ENCODE results near the gene CFLAR.
"Not testable (repeated sequence)": the region's sequence is repeated elsewhere in the genome, so short reads cannot be mapped to it uniquely, and the experiment has no call there.

CFLAR gene

DNA sequence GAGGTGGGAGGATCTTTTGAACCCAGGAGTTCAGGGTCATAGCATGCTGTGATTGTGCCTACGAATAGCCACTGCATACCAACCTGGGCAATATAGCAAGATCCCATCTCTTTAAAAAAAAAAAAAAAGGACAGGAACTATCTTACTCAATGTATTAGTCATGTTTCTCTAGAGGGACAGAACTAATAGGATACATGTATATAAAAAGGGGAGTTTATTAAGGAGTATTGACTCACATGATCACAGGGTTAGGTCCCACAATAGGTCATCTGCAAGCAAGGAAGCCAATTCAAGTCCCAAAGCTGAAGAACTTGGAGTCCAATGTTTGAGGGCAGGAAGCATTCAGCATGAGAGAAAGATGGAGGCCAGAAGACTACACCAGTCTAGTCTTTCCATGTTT is 48.2 kb downstream of the CFLAR start:
- Histone ChIP-seq H3K27ac (ENCODE audit: low read depth, low read length, poor library complexity, severe bottlenecking) (no peak overlapping the region), H3K9me2 (ENCODE audit: low read depth, low read length) (no peaks in the 10 kb centered on the region), H2AFZ (ENCODE audit: low read length) (no peak overlapping the region), H3F3A (ENCODE audit: insufficient read depth, low read length) (no peaks in the 10 kb centered on the region), H3K79me2 (ENCODE audit: insufficient read depth, low read length) (no peaks in the 10 kb centered on the region), H3K4me1 (ENCODE audit: insufficient read depth, low read length, severe bottlenecking) (no peaks in the 10 kb centered on the region), H3K9ac (ENCODE audit: low read length) (no peak overlapping the region), H3K36me3 (ENCODE audit: insufficient read depth, low read length) (peaks cover 70% of the 10 kb centered on the region), H3K27me3 (ENCODE audit: insufficient read depth, low read length) (no peaks in the 10 kb centered on the region), H4K20me1 (ENCODE audit: insufficient read depth, low read length) (no peaks in the 10 kb centered on the region), H3K4me3 (ENCODE audit: low read depth, low read length, poor library complexity, severe bottlenecking) (no peak overlapping the region), H3K9me3 (ENCODE audit: low read length) (peaks cover 3% of the 10 kb centered on the region), H3K4me2 (ENCODE audit: low read length) (no peak overlapping the region)
- no peak for TF ChIP-seq EZH2 (IDR thresholded peaks at IDR 0.05; ENCODE audit: borderline replicate concordance, low read length)
- TF ChIP-seq, protein P1, sequence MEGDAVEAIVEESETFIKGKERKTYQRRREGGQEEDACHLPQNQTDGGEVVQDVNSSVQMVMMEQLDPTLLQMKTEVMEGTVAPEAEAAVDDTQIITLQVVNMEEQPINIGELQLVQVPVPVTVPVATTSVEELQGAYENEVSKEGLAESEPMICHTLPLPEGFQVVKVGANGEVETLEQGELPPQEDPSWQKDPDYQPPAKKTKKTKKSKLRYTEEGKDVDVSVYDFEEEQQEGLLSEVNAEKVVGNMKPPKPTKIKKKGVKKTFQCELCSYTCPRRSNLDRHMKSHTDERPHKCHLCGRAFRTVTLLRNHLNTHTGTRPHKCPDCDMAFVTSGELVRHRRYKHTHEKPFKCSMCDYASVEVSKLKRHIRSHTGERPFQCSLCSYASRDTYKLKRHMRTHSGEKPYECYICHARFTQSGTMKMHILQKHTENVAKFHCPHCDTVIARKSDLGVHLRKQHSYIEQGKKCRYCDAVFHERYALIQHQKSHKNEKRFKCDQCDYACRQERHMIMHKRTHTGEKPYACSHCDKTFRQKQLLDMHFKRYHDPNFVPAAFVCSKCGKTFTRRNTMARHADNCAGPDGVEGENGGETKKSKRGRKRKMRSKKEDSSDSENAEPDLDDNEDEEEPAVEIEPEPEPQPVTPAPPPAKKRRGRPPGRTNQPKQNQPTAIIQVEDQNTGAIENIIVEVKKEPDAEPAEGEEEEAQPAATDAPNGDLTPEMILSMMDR (IDR thresholded peaks at IDR 0.05; ENCODE audit: low read length), result no peak

DNA sequence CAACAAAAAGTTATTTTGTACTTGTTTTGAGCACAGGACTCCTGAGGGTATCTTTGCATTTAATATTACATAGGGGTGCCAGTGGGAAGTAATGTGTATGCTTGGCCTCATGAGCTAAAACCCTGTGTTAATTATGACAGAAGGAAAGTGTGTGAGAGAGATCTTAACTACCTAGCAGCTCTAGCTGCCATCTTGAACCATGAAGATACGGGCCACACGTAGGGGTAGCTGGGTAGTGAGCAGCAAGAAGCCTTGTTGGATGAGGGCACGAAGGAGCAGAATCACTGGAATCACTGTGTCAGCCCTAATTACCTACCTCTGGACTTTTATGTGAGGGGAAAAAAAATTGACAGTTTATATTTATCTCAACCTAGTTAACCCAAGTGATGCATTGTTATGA is 51.6 kb downstream of the CFLAR start:
- Histone ChIP-seq H2AFZ (ENCODE audit: low read length) (no peak overlapping the region), H3K9me2 (ENCODE audit: low read depth, low read length) (no peaks in the 10 kb centered on the region), H3K9ac (ENCODE audit: low read length) (no peak overlapping the region), H3F3A (ENCODE audit: insufficient read depth, low read length) (no peaks in the 10 kb centered on the region), H3K4me3 (ENCODE audit: low read depth, low read length, poor library complexity, severe bottlenecking) (no peak overlapping the region), H3K4me1 (ENCODE audit: insufficient read depth, low read length, severe bottlenecking) (no peaks in the 10 kb centered on the region), H3K27ac (ENCODE audit: low read depth, low read length, poor library complexity, severe bottlenecking) (no peak overlapping the region), H3K9me3 (ENCODE audit: low read length) (peaks cover 3% of the 10 kb centered on the region), H3K27me3 (ENCODE audit: insufficient read depth, low read length) (no peaks in the 10 kb centered on the region), H4K20me1 (ENCODE audit: insufficient read depth, low read length) (no peaks in the 10 kb centered on the region), H3K36me3 (ENCODE audit: insufficient read depth, low read length) (peaks cover 45% of the 10 kb centered on the region), H3K4me2 (ENCODE audit: low read length) (no peak overlapping the region), H3K79me2 (ENCODE audit: insufficient read depth, low read length) (no peaks in the 10 kb centered on the region)
- TF ChIP-seq EZH2 (IDR thresholded peaks at IDR 0.05; ENCODE audit: borderline replicate concordance, low read length), result no peak
- TF ChIP-seq, protein P1 (IDR thresholded peaks at IDR 0.05; ENCODE audit: low read length), result no peak

DNA sequence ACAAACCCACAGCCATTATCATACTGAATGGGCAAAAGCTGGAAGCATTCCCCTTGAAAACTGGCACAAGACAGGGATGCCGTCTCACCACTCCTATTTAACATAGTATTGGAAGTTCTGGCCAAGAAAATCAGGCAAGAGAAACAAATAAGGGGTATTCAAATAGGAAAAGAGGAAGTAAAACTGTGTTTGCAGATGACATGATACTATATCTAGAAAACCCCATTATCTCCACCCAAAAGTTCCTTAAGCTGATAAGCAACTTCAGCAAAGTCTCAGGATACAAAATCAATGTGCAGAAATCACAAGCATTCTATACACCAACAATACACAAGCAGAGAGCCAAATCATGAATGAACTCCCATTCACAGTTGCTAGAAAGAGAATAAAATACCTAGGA is 52.5 kb downstream of the CFLAR start:
- not testable (repeated sequence) for H3K9ac ChIP-seq (ENCODE audit: low read length); H3K27ac ChIP-seq (ENCODE audit: low read depth, low read length, poor library complexity, severe bottlenecking); H3K27me3 ChIP-seq (ENCODE audit: insufficient read depth, low read length); H4K20me1 ChIP-seq (ENCODE audit: insufficient read depth, low read length); H3K4me1 ChIP-seq (ENCODE audit: insufficient read depth, low read length, severe bottlenecking); H3K9me3 ChIP-seq (ENCODE audit: low read length); H3K9me2 ChIP-seq (ENCODE audit: low read depth, low read length); H3F3A ChIP-seq (ENCODE audit: insufficient read depth, low read length); H2AFZ ChIP-seq (ENCODE audit: low read length); H3K79me2 ChIP-seq (ENCODE audit: insufficient read depth, low read length); H3K4me3 ChIP-seq (ENCODE audit: low read depth, low read length, poor library complexity, severe bottlenecking); H3K4me2 ChIP-seq (ENCODE audit: low read length)
- peaks cover 35% of the 10 kb centered on the region for H3K36me3 ChIP-seq (ENCODE audit: insufficient read depth, low read length)

DNA sequence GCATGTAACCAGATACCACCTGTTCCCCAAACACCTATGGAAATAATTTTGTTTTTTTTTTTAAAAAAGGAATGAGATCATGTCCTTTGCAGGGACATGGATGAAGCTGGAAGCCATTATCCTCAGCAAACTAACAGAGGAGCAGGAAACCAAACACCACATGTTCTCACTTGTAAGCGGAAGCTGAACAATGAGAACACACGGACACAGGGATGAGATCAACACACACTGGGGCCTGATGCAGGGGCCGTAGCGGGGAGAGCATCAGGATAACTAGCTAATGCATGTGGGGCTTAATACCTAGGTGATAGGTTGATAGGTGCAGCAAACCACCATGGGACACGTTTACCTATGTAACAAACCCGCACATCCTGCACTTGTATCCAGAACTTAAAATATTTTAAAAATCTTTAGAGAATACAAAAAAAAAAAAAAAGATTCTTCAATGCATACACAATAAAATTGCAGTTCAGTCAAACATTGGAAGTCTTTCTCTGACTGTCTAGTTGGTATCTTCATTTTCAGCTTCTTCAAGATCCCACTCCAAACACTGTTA is 55.4 kb downstream of the CFLAR start:
- Histone ChIP-seq H3K4me3 (ENCODE audit: low read depth, low read length, poor library complexity, severe bottlenecking) (no peak overlapping the region), H3K9me3 (ENCODE audit: low read length) (peaks cover 3% of the 10 kb centered on the region), H3K27ac (ENCODE audit: low read depth, low read length, poor library complexity, severe bottlenecking) (no peak overlapping the region), H3K9ac (ENCODE audit: low read length) (no peak overlapping the region), H3K4me2 (ENCODE audit: low read length) (no peak overlapping the region), H3K79me2 (ENCODE audit: insufficient read depth, low read length) (no peaks in the 10 kb centered on the region), H3K27me3 (ENCODE audit: insufficient read depth, low read length) (no peaks in the 10 kb centered on the region), H4K20me1 (ENCODE audit: insufficient read depth, low read length) (no peaks in the 10 kb centered on the region), H3K4me1 (ENCODE audit: insufficient read depth, low read length, severe bottlenecking) (peaks cover 7% of the 10 kb centered on the region), H3K9me2 (ENCODE audit: low read depth, low read length) (no peaks in the 10 kb centered on the region), H3F3A (ENCODE audit: insufficient read depth, low read length) (no peaks in the 10 kb centered on the region), H3K36me3 (ENCODE audit: insufficient read depth, low read length) (peaks cover 16% of the 10 kb centered on the region), H2AFZ (ENCODE audit: low read length) (no peak overlapping the region)
- TF ChIP-seq EZH2 (IDR thresholded peaks at IDR 0.05; ENCODE audit: borderline replicate concordance, low read length), result no peak
- TF ChIP-seq, protein P1 (IDR thresholded peaks at IDR 0.05; ENCODE audit: low read length), result no peak

Measured in OCI-LY1 (cell line).